ENCODE results near the gene BIRC2.
"Not testable (repeated sequence)": the region's sequence is repeated elsewhere in the genome, so short reads cannot be mapped to it uniquely, and the experiment has no call there.

Gene BIRC2

DNA sequence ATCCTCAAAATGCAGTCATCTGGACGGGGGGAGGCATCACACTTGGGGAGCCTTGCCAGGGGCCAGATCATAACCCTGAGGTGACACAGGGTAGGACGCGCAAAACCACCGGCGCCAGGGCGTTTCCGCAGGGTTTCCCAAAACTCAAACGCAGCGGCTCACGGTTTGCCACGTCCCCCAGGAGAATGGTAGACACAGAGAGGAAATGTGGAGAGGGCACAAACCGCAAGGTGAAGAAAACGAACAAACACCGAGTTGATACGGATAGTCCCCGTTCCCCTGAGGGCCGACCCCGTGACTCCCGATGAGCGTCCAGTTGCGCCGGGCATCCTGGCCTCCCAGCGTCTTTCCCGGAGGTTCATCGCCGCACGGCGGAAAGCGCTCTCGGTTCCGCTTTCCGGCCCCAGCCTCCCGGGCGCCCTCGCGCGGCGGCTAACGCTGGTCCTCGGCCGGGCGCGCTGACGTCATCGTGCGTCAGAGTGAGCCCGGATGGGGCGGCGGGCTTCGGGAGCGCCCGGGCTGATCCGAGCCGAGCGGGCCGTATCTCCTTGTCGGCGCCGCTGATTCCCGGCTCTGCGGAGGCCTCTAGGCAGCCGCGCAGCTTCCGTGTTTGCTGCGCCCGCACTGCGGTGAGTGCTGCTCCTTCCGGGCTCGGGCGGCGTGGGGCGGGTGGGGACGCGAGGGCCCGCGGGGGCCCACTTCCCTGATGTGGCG is at the start of gene BIRC2:
TSS of gene BIRC2 (plus strand) at position 467 of the 714 bp plus-strand sequence. CDS start 2,641 bp downstream, outside the sequence.
- peak; percentile 31 for DNase-seq (ENCODE audit: low read depth, low spot score)
- H3K27ac ChIP-seq: peak within 1 kb of the TSS; percentile 92

DNA sequence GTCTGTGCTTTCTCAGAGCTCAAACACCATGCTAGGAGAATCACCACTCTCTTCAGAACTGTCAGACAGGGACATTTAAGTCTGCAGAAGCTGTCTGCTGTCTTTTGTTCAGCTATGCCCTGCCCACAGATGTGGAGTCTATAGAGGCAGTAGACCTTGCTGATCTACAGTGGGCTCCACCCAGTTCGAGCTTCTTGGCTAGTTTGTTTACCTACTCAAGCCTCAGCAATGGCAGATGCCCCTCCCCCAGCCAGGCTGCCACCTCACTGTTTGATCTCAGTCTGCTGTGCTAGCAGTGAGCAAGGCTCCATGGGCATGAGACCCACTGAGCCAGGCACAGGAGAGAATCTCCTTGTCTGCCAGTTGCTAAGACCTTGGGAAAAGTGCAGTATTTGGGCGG is 46.2 kb upstream of the BIRC2 start:
- not testable (repeated sequence) for H3K27ac ChIP-seq; DNase-seq (ENCODE audit: low read depth, low spot score)

DNA sequence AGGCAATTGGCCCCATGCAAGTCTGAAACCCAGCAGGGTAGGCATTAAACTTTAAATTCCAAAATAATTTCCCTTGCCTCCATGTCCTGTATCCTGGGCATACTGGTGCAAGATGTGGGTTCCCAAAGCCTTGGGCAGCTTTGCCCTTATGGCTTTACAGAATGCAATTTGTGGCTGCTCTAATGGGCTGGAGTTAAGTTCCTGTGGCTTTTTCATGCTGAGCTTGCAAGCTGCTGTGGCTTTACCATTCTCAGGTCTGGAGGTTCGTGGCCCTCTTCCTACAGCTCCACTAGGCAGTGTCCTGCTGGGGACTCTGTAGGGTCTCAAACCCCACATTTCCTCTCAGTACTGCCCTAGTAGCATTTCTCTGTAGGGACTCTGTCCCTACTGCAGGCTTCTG is 44.8 kb upstream of the BIRC2 start:
- DNase-seq (ENCODE audit: low read depth, low spot score): no peak
- no peak overlapping the region for H3K27ac ChIP-seq

DNA sequence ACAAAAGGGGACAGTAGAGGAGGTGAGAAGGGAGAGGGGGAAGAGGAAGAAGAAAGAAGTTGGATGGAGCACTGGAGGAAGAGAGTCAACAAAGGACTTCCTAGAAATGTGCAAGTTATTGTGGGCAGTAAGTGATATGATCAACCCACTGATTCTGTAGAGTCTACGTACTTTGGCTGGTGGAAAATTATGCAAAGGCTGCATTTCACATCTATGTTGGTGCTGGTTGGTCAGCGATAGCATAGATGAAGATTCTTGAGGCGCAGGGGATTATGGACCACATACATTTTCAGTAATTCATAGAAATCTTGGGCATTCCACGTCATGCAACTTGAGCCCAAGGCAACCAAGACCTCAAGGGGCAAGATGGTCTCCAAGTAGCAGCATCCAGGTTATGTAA is 42.3 kb upstream of the BIRC2 start:
- no peak overlapping the region for H3K27ac ChIP-seq
- no peak for DNase-seq (ENCODE audit: low read depth, low spot score)

DNA sequence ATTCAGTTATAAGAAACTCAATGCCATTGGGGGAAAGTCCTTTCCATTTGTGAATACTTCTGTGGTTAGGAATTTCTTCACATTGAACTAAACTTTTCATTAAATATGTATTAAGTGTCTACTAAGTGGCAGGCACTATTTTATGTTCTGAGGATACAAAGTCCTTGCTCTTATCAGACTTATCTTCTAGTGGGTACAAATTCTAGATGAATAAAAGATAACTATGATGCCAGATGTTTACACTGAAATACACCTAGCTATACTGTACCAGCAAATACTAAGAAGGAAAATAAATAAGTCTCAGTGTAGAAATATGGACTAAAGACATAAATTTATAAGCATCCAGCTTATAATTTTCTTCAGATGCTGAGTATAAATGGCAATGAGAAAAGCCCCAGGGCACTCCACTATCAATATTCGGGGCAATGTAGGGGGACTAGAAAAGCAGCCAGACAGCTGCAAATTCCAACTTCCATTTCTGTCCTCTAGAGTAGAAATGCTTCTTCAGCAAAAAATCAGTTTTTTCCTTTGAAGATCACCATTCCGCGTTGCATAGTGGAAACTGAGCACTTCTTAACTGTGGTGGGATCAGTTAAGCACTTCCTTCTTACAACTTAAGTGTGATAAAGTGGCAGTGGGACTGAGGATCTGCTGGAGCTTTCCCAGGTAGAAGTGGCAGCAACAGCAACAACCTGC is 41.5 kb upstream of the BIRC2 start:
- DNase-seq (ENCODE audit: low read depth, low spot score): no peak
- H3K27ac ChIP-seq: peak overlapping the region; percentile 92

DNA sequence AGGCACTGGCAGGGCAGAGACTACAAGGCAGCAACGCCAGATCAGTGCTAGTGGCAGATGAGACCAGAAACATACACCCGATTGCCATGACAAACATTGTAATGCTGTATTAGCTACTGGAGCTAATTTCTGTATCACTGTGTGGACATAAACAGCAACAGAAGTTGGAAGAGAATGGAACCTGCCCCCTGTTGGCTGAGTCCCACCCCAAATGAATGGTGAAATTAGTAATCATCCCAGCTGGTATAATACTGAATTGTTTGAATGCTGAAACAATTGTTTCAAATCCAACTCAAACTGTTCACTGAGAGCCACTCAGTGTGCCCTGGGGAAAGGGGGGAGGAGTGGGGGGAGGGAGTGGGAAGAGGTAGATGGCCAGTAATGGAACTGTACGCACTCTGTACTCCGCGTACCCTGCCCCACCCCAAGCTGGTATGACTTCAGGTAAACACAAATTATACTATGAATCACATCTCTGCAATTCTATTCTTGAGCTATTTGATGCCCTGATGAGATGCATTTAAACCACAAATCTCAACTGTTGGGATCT is 40.9 kb upstream of the BIRC2 start:
- H3K27ac ChIP-seq: peak overlapping the region; percentile 92
- DNase-seq (ENCODE audit: low read depth, low spot score): peak; percentile 74

DNA sequence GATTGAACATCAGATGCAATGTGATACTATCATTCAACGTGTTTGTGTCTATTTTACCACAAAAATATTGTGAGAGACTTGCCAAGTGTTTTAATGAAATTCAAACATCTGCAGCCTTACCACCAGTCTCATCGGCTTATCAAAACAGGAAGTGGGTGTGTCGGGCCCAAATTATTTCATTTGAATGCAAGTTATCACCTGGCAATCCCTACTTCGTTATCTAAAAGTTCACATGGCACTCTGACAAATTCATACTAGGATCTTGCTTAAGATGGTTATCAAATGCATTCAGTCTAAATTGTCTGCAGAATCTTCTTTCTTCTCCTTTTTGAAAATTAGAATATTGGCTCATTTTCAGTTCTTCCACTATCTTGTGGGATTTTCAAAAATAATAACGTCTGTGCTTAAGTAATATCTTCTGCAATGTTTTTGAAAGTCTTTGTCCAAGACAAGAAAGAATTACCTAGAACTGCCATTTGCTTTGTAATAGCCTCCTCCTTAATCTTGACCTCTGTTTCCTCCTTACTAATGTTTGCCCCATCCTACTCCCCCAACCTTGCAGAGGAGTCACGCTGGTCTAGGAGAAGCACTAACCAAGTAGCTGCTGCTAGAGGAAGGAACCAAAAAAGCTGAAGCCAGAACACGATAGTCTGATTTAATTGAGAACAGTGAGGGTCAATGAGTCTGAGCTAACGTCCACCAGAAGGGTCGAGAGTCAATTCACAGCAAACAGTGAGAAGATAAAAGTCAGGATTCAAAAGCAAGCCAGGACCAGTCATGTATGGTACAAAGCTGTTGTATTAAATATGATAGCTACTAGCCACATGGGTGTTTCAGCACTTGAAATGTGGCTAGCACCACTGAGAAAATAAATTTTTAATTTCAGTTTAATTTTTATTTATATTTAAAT is 39.9 kb upstream of the BIRC2 start:
- peak overlapping the region; percentile 92 for H3K27ac ChIP-seq
- DNase-seq (ENCODE audit: low read depth, low spot score): no peak

DNA sequence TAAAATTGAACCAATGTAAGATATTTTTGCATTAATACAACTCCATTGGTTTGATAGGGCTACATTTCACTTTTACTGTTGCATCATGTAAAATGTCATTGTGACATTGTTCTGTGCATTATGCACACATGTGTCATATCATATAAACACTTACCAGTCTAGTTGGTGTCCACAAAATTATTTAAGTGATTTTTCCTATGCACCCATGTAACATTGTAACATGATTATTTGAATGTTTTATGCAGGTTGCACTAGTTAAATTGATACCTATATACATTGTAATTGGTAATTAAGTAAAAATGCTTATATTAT is 39.3 kb upstream of the BIRC2 start:
- peak overlapping the region; percentile 92 for H3K27ac ChIP-seq
- DNase-seq (ENCODE audit: low read depth, low spot score): no peak

DNA sequence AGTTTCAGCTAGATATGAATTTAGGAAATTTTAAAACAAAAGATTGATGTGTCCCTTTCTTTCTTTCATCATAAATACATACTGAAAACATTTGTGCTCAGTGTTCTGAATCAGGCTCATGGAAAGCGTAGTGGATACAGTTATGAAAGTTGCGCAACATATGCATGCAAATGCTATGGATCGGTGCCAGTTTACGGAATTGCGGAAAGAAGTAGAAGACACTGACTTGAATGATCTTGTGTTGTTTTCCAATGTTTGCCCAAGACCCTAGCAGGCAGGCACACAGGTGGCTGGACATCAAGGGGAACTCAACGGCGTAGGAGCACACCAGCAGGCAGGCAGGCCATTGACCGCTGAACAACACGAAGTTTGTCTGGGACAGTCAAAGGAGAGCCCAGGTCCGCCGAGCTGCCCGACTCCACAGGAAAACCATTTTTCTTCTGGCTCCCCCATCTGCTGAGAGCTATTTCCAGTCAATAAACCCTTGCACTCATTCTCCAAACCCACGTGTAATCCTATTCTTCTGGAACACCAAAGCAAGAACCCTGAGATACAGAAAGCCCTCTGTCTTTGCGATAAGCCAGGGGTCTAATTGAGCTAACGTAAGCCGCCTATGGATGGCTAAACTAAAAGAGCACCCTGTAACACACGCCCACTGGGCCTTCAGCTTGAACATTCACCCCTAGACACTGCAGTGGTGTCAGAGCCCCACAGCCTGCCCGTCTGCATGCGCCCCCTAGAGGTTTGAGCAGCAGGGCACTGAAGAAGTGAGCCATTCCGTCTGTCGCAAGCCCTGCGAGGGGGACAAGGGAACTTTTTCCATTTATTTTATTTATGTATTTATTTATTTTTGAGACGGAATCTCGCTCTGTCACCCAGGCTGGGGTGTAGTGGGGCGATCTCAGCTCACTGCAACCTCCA is 37.1 kb upstream of the BIRC2 start:
- no peak for DNase-seq (ENCODE audit: low read depth, low spot score)

DNA sequence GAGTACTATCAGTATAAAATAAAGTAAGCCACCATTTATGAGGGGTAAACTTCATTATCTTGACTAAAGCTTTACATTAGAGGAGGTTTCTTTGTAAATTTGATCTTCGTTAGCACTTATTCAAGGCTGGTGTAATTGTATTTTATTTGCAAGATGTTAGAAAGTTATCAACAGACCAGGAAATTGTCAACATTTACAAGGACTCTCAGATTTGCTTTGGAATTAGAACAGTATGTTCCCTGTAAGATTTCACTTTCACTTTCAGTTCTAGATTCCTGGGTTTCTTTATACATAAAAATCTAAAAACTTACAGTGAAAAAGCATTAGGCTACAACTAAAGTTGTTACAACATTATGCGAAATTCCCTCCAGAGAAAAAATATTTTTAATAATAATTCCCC is 34.3 kb upstream of the BIRC2 start:
- peak overlapping the region; percentile 14 for H3K27ac ChIP-seq
- no peak for DNase-seq (ENCODE audit: low read depth, low spot score)

More for the DNA sequence above, 37.1 kb upstream of the BIRC2 start:
- H3K27ac ChIP-seq: no peak overlapping the region

DNA sequence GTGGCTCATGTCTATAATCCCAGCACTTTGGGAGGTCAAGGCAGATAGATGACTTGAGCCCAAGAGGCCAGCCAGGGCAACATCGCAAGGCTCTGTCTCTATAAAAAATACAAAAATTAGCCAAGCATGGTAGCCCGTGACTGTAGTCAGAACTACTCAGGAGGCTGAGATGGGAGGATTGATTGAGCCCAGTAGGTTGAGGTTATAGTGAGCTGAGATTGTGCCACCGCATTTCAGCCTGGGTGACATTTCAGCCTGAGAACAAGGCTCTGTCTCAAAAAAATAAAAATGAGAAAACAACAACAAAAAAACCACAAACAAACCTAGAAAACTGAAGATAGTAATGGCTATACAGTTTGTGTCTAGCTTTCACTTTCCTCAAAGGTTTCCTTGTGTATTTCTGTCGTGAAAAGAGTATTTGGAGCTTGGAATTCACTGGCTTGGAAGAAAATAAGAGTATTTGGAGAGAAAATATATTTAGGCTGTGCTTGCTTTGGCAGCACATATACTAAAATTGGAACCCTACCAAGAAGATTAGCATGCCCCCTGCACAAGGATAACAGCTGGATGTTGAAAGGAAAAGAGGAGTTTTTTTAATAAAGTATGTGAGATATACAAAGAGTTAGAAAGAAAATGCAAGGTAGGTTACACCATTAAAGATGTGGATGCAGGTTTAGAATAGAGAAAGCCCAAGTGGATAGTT is 33.6 kb upstream of the BIRC2 start:
- H3K27ac ChIP-seq: peak overlapping the region; percentile 14
- DNase-seq (ENCODE audit: low read depth, low spot score): no peak

DNA sequence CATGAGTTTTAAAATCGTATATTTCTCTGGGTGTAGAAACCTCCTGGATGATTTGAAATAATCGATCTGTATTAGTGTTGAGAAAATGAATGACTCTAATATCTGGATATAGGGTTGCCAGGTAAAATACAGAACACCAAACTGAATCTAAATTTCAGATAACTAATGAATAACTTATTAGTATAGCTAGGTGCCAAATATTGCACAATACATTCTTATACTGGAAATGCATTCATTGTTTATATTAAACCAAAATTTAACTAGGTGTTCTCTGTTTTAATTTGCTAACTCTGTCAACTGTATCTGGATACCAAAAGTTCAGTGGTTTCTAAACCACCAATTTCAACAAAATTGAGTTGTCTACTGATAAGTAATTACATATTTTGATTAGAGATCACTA is 32.2 kb upstream of the BIRC2 start:
- no peak overlapping the region for H3K27ac ChIP-seq
- no peak for DNase-seq (ENCODE audit: low read depth, low spot score)

DNA sequence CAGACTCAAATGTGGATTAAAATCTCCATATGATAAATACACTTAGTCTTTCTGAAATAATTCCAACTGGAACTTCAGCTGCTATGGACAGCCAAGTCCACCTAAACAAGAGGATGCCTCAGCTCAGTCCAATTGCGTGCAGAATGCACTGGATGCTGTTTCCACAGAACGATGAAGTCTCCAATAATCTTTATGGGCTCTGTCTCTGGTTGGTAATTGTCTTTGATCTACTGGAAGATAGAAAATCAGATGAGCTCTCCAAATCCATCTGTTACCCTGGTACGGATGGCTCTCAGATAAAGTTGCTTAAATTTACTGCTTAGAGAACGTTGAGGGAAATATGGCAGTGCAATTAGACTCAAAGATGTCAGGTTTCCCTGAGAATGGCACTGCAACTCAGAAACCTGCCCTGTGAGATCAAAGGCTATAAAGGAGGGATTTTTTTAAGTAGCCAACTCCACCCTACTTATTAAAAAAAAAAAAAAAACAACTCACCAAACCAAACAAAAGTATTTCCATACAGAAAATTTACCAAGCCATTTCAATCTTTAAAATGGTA is 30.6 kb upstream of the BIRC2 start:
- no peak for DNase-seq (ENCODE audit: low read depth, low spot score)

DNA sequence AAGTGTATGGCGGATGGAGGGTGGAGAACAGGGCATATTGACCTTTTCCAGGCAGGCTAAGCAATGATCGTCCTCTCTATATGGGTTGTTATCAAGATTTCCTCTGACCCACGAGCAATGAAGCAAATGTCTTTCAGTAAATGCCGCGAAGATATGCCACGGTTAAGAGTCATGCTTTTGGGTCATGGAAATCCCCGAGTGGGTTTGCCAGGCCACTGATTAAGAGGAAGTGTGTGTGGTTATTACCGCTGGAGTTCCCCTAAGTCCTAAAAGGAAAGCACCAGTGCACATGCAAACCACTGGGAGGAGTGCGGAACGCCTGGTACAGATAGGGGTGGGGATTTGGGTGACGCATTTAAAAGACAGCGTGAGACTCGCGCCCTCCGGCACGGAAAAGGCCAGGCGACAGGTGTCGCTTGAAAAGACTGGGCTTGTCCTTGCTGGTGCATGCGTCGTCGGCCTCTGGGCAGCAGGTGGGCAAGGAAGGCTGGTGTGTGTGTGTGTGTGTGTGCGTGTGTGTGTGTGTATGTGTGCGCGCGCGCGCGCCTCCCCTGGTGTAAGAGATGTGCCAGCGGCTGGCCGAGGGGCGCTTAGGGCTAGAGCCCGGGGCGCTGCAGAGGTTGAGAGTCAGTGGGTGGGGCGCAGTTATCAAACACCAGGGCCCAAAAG is 29.8 kb upstream of the BIRC2 start, which contains the start of gene BIRC3:
TSS of gene BIRC3 (plus strand) at position 386 of the 669 bp plus-strand sequence. CDS start 7,026 bp downstream, outside the sequence.
- H3K27ac ChIP-seq: peak within 1 kb of the TSS; percentile 61
- peak; percentile 93 for DNase-seq (ENCODE audit: low read depth, low spot score)

More for the DNA sequence above, 30.6 kb upstream of the BIRC2 start:
- H3K27ac ChIP-seq: peak overlapping the region; percentile 61

DNA sequence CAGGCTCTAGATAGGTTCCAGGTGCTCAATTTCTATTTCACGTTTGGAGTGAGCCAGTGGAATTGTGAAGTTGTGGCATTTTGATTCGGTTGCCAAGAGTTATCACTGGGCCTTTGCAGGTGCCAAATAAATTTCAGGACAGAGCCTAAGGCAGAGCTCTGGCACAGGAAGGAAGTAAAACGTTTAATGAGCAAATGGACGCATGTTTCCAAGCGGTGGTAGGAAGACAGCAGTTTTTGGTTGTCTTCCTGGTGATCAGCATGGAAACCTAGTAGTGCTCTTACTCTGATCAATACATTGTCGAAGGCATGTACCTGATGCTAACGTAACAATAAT is 29.3 kb upstream of the BIRC2 start:
- no peak for DNase-seq (ENCODE audit: low read depth, low spot score)
- peak overlapping the region; percentile 61 for H3K27ac ChIP-seq

DNA sequence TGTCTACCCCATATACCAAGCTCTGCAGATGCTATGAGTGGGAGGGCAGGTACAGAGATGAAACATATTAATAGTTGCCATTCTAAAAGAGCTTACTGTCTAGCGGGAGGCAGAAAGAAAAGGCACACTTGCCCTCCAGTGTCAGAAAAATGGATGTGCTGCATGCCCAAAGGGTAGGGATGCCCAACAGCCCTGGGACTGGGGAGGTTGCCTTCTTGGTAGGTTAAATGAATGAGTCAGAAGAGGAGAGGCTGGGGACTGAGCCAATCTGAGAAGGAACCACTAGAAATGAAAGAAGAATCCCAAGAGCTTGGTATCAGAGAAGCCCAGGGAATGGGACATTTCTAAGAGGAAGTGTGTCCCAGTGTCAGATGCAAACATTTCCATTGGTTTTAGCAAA is 28.5 kb upstream of the BIRC2 start:
- no peak overlapping the region for H3K27ac ChIP-seq
- DNase-seq (ENCODE audit: low read depth, low spot score): no peak

DNA sequence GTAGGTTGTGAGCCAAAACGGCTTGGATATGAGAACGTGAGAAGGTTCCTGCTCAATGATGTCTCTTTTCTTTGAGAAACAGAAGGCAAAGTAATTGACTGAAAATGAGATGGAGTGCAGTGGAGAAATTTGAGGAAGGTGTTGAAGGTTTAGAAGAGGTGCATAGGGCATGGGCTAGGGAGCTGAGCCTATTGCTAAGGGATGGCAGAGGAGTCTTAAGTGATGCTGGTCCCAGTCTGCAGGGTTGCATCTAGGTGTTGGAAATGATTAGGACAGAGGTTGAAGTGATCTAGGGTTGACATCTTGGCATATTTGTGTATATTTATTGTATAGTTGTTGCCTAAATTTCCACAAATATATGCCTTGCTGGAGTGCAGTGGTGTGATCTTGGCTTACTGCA is 27.5 kb upstream of the BIRC2 start:
- DNase-seq (ENCODE audit: low read depth, low spot score): no peak
- H3K27ac ChIP-seq: no peak overlapping the region

DNA sequence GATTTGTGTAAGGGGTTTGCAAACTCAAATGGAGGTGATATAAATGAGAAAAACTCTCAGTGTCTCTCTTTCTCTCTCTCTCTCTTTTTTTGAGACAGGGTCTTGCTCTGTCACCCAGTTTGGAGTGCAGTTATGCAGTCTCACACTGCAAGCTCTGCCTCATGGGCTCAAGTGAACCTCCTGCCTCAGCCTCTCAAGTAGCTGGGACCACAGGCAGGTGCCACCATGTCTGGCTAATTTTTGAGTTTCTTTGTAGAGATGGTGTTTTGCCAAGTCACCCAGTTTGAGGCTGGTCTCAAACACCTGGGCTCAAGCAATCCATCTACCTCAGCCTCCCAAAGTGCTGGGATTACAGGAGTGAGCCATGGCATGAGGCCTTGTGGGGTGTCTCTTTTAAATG is 26.8 kb upstream of the BIRC2 start:
- no peak overlapping the region for H3K27ac ChIP-seq
- DNase-seq (ENCODE audit: low read depth, low spot score): no peak
